Stomach (tissue), 9 donors: Measurements from ENCODE around the gene ATF2. TPM values are rescaled to one million over a fixed set of nuclear protein-coding genes. Genes with fewer than 3 reads are reported as not detected.
"Not testable (repeated sequence)": the region's sequence is repeated elsewhere in the genome, so short reads cannot be mapped to it uniquely, and the experiment has no call there.

ENCODE experiments used
- DNase-seq, 2 donors: peaks; one replicate each; pipeline versions ENCODE4 v3.0.0 to v3.0.0-alpha.2; 2013 to 2019
- H3K27ac ChIP-seq, 5 donors: fragments of 200-600 bp in 4 of 5; sonication (generic) in 4 of 5; one replicate each; pipeline ENCODE4 v1.5.1; 2013 to 2019; ENCODE audit warnings: mild to moderate bottlenecking in 1 of 5, moderate library complexity in 1 of 5
- H3K27me3 ChIP-seq, 3 donors: fragments of 200-600 bp; sonication (generic); one replicate each; pipeline ENCODE4 v1.5.1; 2017 to 2019; ENCODE audit warnings: mixed run types in 1 of 3
- H3K36me3 ChIP-seq, 4 donors: fragments of 200-600 bp; sonication (generic); 1 replicate in 3 of 4; 2 replicates in 1 of 4; pipeline ENCODE4 v1.5.1; 2016 to 2019
- H3K4me1 ChIP-seq, 4 donors: fragments of 200-600 bp; sonication (generic); one replicate each; pipeline ENCODE4 v1.5.1; 2016 to 2019
- H3K4me3 ChIP-seq, 4 donors: fragments of 200-600 bp; sonication (generic) in 3 of 4; one replicate each; pipeline ENCODE4 v1.5.1; 2016 to 2019; ENCODE audit warnings: mild to moderate bottlenecking in 1 of 4
- H3K9me3 ChIP-seq, 4 donors: fragments of 200-600 bp; sonication (generic); one replicate each; pipeline ENCODE4 v1.5.1; 2016 to 2019
- EP300 ChIP-seq: sonication (generic); formaldehyde crosslinking; IDR thresholded peaks from one replicate; pipeline ENCODE4 v1.6.1; 2017; ENCODE audit warnings: antibody characterized with exemption
- POLR2A ChIP-seq, 4 donors: fragments of 450-650 bp; IDR thresholded peaks; one replicate each; pipeline ENCODE4 v1.6.1; 2016; ENCODE audit warnings: antibody characterized with exemption in 4 of 4, control low read depth in 2 of 4, mild to moderate bottlenecking in 1 of 4, moderate library complexity in 1 of 4
- POLR2AphosphoS5 ChIP-seq, 3 donors: sonication (generic); formaldehyde crosslinking; IDR thresholded peaks; one replicate each; pipeline ENCODE4 v1.6.1; 2016; ENCODE audit warnings: antibody characterized with exemption in 3 of 3
- WGBS, 5 donors: extraction: QIAGEN DNeasy Blood & Tissue Kit in 3 of 5; methylation state at CpG; one replicate each; pipeline versions ENCODE4 v1.1.5 to v1.1.7; 2013 to 2018; 5-methylcytosine and 5-hydroxymethylcytosine counted together
- intact Hi-C: fragments of 100-400 bp; cut with DNase I; formaldehyde crosslinking; loops from one replicate; pipeline ENCODE4 v1.15.1; 2023; ENCODE audit warnings: low total_unique reads
- polyA plus RNA-seq, 3 donors: library from polyadenylated mRNA; stranded (reverse); fragments of 200-250 nt; gene quantifications; one replicate each; pipeline ENCODE4 v1.2.3, GENCODE V29; 2013
- total RNA-seq, 5 donors: library from RNA; depleted of rRNA; stranded (reverse); fragments of >200 nt; gene quantifications; one replicate each; pipeline versions ENCODE4 v1.1.0 to v1.2.3, GENCODE V29; 2014 to 2016
- TF ChIP-seq, protein P1 (sequence below), 7 experiments: fragments of 450-650 bp in 4 of 7; fragments of 200-600 bp in 3 of 7; sonication (generic) in 3 of 7; IDR thresholded peaks; one replicate each; pipeline ENCODE4 v1.5.1; 2016 to 2019; ENCODE audit warnings: antibody characterized with exemption in 7 of 7, control low read depth in 2 of 7, mild to moderate bottlenecking in 1 of 7
- donor health status: healthy with polysubstance abuse.
- donor health status: Bipolar disorder and iron deficiency.
- donor health status: healthy.

The ATF2 gene
- total and polyA plus RNA-seq, 8 donors: 6.7 to 74.1 (median 28.4) TPM

DNA sequence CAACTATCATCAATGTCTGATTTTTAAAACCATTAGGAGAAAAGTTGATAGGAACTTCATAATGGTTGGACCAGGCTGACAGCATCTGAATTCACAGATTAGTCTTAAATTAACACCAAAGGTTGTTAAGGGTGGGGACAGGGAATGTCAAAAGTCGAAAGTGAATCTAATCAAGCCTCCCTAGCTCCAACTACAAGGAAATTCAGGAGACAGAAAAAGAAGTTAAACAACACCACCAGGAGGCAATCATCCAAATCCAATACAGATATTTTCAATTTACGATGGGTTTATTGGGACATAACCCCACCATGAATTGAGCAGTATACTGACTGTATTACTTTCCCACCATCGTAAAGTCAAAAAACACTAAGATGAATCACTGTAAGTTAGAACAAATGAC is 32.8 kb downstream of the ATF2 start:
- peaks cover 0 to 14% (median 0%) of the 10 kb centered on the region in 4 donors for H3K4me1 ChIP-seq
- TF ChIP-seq POLR2A (IDR thresholded peaks at IDR 0.05): no peak
- no peak overlapping the region for H3K4me3 ChIP-seq
- WGBS, 5 donors: 85 to 90% (median 87%) methylated on average over 3 of the region's 3 CpGs
- peaks cover 0 to 30% (median 17%) of the 10 kb centered on the region in 4 donors for H3K36me3 ChIP-seq
- intact Hi-C loops: no loop called here
- H3K27me3 ChIP-seq: no peaks in the 10 kb centered on the region
- no peaks in the 10 kb centered on the region for H3K9me3 ChIP-seq
- H3K27ac ChIP-seq: no peak overlapping the region
- no peak for DNase-seq

DNA sequence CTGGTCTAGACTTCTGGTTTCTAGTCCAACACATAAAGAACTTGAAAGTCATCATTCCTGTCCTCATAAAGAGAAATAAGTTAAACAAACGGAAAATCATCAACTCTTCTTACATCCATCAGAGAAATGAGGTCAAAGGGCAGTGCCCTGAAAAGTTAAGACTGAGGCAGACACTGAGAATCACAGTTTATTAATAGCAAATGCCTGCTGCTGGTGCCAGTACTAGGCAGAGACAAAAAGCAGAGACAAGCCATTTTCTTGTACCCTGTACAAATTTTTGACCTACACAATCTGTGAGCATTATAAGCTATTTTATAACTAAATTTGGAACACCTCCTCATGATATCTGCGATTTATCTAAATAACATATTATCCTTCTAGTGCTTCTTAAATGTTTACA is 36.8 kb downstream of the ATF2 start:
- H3K4me1 ChIP-seq: peaks cover 0 to 12% (median 0%) of the 10 kb centered on the region in 4 donors
- peaks cover 0 to 50% (median 38%) of the 10 kb centered on the region in 4 donors for H3K36me3 ChIP-seq
- no peak overlapping the region for H3K4me3 ChIP-seq
- H3K27me3 ChIP-seq: no peaks in the 10 kb centered on the region
- TF ChIP-seq POLR2AphosphoS5 (IDR thresholded peaks at IDR 0.05): no peak
- TF ChIP-seq, protein P1, sequence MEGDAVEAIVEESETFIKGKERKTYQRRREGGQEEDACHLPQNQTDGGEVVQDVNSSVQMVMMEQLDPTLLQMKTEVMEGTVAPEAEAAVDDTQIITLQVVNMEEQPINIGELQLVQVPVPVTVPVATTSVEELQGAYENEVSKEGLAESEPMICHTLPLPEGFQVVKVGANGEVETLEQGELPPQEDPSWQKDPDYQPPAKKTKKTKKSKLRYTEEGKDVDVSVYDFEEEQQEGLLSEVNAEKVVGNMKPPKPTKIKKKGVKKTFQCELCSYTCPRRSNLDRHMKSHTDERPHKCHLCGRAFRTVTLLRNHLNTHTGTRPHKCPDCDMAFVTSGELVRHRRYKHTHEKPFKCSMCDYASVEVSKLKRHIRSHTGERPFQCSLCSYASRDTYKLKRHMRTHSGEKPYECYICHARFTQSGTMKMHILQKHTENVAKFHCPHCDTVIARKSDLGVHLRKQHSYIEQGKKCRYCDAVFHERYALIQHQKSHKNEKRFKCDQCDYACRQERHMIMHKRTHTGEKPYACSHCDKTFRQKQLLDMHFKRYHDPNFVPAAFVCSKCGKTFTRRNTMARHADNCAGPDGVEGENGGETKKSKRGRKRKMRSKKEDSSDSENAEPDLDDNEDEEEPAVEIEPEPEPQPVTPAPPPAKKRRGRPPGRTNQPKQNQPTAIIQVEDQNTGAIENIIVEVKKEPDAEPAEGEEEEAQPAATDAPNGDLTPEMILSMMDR (IDR thresholded peaks at IDR 0.05): no peak
- no peak for TF ChIP-seq POLR2A (IDR thresholded peaks at IDR 0.05)
- no peak for TF ChIP-seq EP300
- no peak overlapping the region for H3K27ac ChIP-seq
- 73 to 83% (median 79%) methylated on average over 2 of the region's 2 CpGs for WGBS, 5 donors
- H3K9me3 ChIP-seq: no peaks in the 10 kb centered on the region
- no peak for DNase-seq
- intact Hi-C loops: no loop called here

DNA sequence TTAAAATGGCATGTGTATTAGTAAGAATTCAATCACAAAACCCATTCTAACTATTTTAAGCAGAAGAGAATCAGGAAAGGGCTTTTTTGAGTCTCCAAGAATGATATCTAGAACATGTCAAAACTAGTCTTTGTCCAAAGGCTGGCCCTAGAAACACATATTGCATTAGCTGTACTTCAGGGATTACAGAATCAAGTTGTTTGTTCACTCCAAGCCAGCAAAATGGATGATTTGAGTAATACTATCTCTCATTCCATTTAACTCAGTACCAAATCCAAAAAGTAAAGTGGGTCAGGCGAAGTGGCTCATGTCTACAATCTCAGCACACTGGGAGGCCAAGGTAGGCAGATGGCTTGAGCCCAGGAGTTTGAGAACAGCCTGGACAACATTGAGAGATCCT is 41.3 kb downstream of the ATF2 start:
- Histone ChIP-seq H3K9me3 (no peaks in the 10 kb centered on the region), H3K4me3 (no peak overlapping the region), H3K36me3 (peaks cover 0 to 35% (median 23%) of the 10 kb centered on the region in 4 donors), H3K4me1 (peaks cover 0 to 20% (median 0%) of the 10 kb centered on the region in 4 donors), H3K27me3 (no peaks in the 10 kb centered on the region), H3K27ac (no peak overlapping the region)
- DNase-seq: no peak
- WGBS, 5 donors: 91 to 100% (median 95%) methylated on average over 1 of the region's 1 CpG
- intact Hi-C loops: no loop called here
- no peak for TF ChIP-seq POLR2AphosphoS5 (IDR thresholded peaks at IDR 0.05)
- TF ChIP-seq, protein P1 (IDR thresholded peaks at IDR 0.05): no peak

DNA sequence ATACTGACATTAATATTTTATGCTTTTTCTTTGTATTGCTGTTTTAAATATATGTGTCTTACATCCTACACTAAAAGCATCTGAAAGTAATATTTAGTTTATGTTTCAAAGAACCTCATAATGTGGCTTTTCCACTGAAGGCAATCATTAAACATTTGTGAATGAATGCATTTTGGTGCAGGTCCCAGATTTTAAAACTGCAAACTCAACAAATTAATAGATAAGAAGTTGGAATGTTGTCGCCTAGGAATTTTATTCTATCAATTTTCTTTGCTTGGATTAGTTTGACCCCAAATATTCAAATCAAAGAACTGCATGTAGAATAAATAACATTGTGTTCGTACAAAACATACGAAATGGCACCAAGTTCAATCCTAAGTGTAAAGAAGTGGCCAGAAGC is 44.7 kb downstream of the ATF2 start:
- DNase-seq: no peak
- H3K36me3 ChIP-seq: peaks cover 0 to 23% (median 12%) of the 10 kb centered on the region in 4 donors
- no peaks in the 10 kb centered on the region for H3K27me3 ChIP-seq
- H3K9me3 ChIP-seq: no peaks in the 10 kb centered on the region
- 35 to 65% (median 57%) methylated on average over 3 of the region's 3 CpGs for WGBS, 5 donors
- no peak overlapping the region for H3K27ac ChIP-seq
- H3K4me1 ChIP-seq: peaks cover 0 to 8% (median 0%) of the 10 kb centered on the region in 4 donors
- no peak overlapping the region for H3K4me3 ChIP-seq
- TF ChIP-seq POLR2A (IDR thresholded peaks at IDR 0.05) (no peak), EP300 (no peak), POLR2AphosphoS5 (IDR thresholded peaks at IDR 0.05) (no peak)
- TF ChIP-seq, protein P1 (IDR thresholded peaks at IDR 0.05): no peak
- intact Hi-C loops: no loop called here

DNA sequence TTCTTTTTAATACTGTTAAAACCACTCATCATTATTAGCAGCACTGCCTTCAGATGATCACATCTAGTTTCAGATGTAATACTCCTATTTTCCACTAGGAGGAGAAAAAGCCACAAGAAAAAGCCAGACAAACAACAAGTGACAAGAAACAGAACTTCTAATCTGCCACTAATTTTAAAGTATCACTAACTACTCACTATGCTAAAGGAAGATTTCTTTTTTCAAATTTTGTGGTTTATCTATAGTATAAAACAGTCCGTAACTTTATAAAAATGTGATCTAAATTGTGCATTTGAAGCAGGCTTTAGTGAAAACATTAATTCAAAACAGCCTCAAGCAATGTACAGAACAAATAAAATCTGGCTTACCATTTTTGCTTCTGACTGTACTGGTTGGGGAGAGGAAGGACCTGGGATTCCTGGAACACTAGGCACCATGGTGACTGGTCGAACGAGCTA is 56.8 kb downstream of the ATF2 start:
- Histone ChIP-seq H3K36me3 (peaks cover 0 to 86% (median 78%) of the 10 kb centered on the region in 4 donors), H3K9me3 (no peaks in the 10 kb centered on the region), H3K27me3 (no peaks in the 10 kb centered on the region), H3K4me1 (no peaks in the 10 kb centered on the region), H3K27ac (no peak overlapping the region), H3K4me3 (no peak overlapping the region)
- TF ChIP-seq, protein P1 (IDR thresholded peaks at IDR 0.05): peak in 5 of 7 experiments; percentile 61 to 80 (median 69)
- no peak for TF ChIP-seq EP300
- intact Hi-C loops: no loop called here
- WGBS, 5 donors: 70 to 87% (median 81%) methylated on average over 3 of the region's 3 CpGs
- DNase-seq: peak in 1 of 2 donors; percentile 71

DNA sequence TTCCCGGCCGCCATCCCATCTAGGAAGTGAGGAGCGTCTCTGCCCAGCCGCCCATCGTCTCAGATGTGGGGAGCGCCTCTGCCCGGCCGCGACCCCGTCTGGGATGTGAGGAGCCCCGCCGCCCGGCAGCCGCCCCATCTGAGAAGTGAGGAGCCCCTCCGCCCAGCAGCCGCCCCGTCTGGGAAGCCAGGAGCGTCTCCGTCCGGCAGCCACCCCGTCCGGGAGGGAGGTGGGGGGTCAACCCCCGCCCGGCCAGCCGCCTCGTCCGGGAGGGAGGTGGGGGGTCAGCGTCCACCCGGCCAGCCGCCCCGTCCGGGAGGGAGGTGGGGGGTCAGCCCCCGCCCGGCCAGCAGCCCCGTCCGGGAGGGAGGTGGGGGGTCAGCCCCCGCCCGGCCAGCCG is 59.9 kb downstream of the ATF2 start:
- peaks cover 0 to 69% (median 58%) of the 10 kb centered on the region in 4 donors for H3K36me3 ChIP-seq
- DNase-seq, H3K9me3 ChIP-seq, H3K4me1 ChIP-seq, intact Hi-C loops, H3K27me3 ChIP-seq, H3K27ac ChIP-seq, H3K4me3 ChIP-seq: not testable (repeated sequence)
- 95 to 100% (median 97%) methylated on average over 3 to 39 of the region's 39 CpGs for WGBS, 5 donors
